Activated naive CD4-positive, alpha-beta T cell treated with anti-CD3 and anti-CD28 coated beads, Interleukin-2, amount 10 ng/mL, durations not matched to agents 7 days and 5 days (primary cell): ENCODE data around the gene GFI1B.
"Not testable (repeated sequence)": the region's sequence is repeated elsewhere in the genome, so short reads cannot be mapped to it uniquely, and the experiment has no call there.

ENCODE experiments used
- CTCF ChIA-PET: fragments of 350-600 bp; sonication (Branson Sonifier 250); formaldehyde crosslinking; loops from one replicate; lab custom pipeline; 2021; ENCODE audit warnings: antibody characterized with exemption; lab: Charles Lee
- DNase-seq: peaks from one replicate; pipeline ENCODE4 v3.0.0-alpha.2; 2020
- H3K27ac Mint-ChIP-seq: one replicate; pipeline ENCODE4 v1.8.0; 2021; ENCODE audit warnings: mild to moderate bottlenecking, moderate library complexity, mixed read lengths
- H3K27me3 Mint-ChIP-seq: one replicate; pipeline ENCODE4 v1.8.0; 2021; ENCODE audit warnings: mild to moderate bottlenecking, mixed read lengths
- H3K36me3 Mint-ChIP-seq: one replicate; pipeline ENCODE4 v1.8.0; 2021; ENCODE audit warnings: mixed read lengths
- H3K4me1 Mint-ChIP-seq: one replicate; pipeline ENCODE4 v1.8.0; 2021; ENCODE audit warnings: mixed read lengths
- H3K4me3 Mint-ChIP-seq: one replicate; pipeline ENCODE4 v1.8.0; 2021; ENCODE audit warnings: mild to moderate bottlenecking, moderate library complexity, mixed read lengths
- H3K9me3 Mint-ChIP-seq: one replicate; pipeline ENCODE4 v1.8.0; 2021; ENCODE audit warnings: mixed read lengths

The GFI1B gene

GRCh38 chr9:133029994-133030316, 51.5 kb downstream of the GFI1B start:
- H3K27me3 Mint-ChIP-seq, result peaks cover 4% of the 10 kb centered on the region
- no peak for DNase-seq
- peak overlapping the region; percentile 92 for H3K27ac Mint-ChIP-seq
- CTCF ChIA-PET, result interaction anchor here (2.4 to 4.3 kb wide), 4 partner anchors 8 to 117 kb away, joined by 11 to 27 read pairs (median 16); no protein-coding TSS in a partner anchor
- peaks cover 69% of the 10 kb centered on the region for H3K4me1 Mint-ChIP-seq
- peak overlapping the region; percentile 96 for H3K4me3 Mint-ChIP-seq
- H3K36me3 Mint-ChIP-seq, result peaks cover 19% of the 10 kb centered on the region
- peaks cover 3% of the 10 kb centered on the region for H3K9me3 Mint-ChIP-seq

GRCh38 chr9:133030317-133031129, 52.0 kb downstream of the GFI1B start, which contains the start of gene GTF3C5:
Gene GTF3C5 (plus strand): TSS chr9:133030997. CDS start chr9:133031012, 15 bp downstream.
- CTCF ChIA-PET, result interaction anchor here (0.6 to 4.3 kb wide), 6 partner anchors 8 to 1134 kb away, joined by 3 to 27 read pairs (median 12); partner anchors contain the start of gene RNU6ATAC
- H3K36me3 Mint-ChIP-seq, result peaks cover 19% of the 10 kb centered on the region
- peaks cover 69% of the 10 kb centered on the region for H3K4me1 Mint-ChIP-seq
- peak within 1 kb of the TSS; percentile 92 for H3K27ac Mint-ChIP-seq
- peaks cover 3% of the 10 kb centered on the region for H3K9me3 Mint-ChIP-seq
- peak; percentile 95 for DNase-seq
- peaks cover 4% of the 10 kb centered on the region for H3K27me3 Mint-ChIP-seq
- peak within 1 kb of the TSS; percentile 96 for H3K4me3 Mint-ChIP-seq

GRCh38 chr9:133031130-133031422, 52.6 kb downstream of the GFI1B start:
- Mint-ChIP-seq H3K36me3 (peaks cover 20% of the 10 kb centered on the region), H3K27me3 (peaks cover 4% of the 10 kb centered on the region), H3K4me1 (peaks cover 69% of the 10 kb centered on the region), H3K4me3 (peak overlapping the region; percentile 96), H3K9me3 (peaks cover 3% of the 10 kb centered on the region), H3K27ac (peak overlapping the region; percentile 92)
- no peak for DNase-seq
- CTCF ChIA-PET, result interaction anchor here (0.8 to 4.3 kb wide), 5 partner anchors 9 to 116 kb away, joined by 4 to 27 read pairs (median 14); no protein-coding TSS in a partner anchor

- H3K36me3 Mint-ChIP-seq, result peaks cover 22% of the 10 kb centered on the region
- peaks cover 3% of the 10 kb centered on the region for H3K9me3 Mint-ChIP-seq
- no peak for DNase-seq
- H3K27me3 Mint-ChIP-seq, result peaks cover 4% of the 10 kb centered on the region
- CTCF ChIA-PET, result interaction anchor here (0.8 to 4.3 kb wide), 5 partner anchors 9 to 116 kb away, joined by 4 to 27 read pairs (median 14); no protein-coding TSS in a partner anchor
- peak overlapping the region; percentile 92 for H3K27ac Mint-ChIP-seq
- peak overlapping the region; percentile 96 for H3K4me3 Mint-ChIP-seq
- peaks cover 69% of the 10 kb centered on the region for H3K4me1 Mint-ChIP-seq
These were observed 53.0 kb downstream of the GFI1B start for GRCh38 chr9:133031496-133031911.

GRCh38 chr9:133032171-133032570, 53.7 kb downstream of the GFI1B start:
- Mint-ChIP-seq H3K36me3 (peaks cover 22% of the 10 kb centered on the region), H3K27me3 (peaks cover 1% of the 10 kb centered on the region), H3K4me3 (peak overlapping the region; percentile 96), H3K4me1 (peaks cover 68% of the 10 kb centered on the region), H3K9me3 (peaks cover 3% of the 10 kb centered on the region), H3K27ac (peak overlapping the region; percentile 92)
- DNase-seq, result no peak
- CTCF ChIA-PET, result interaction anchor here (0.8 to 4.3 kb wide), 5 partner anchors 9 to 156 kb away, joined by 3 to 27 read pairs (median 14); no protein-coding TSS in a partner anchor

GRCh38 chr9:133035669-133036068, 57.2 kb downstream of the GFI1B start:
- CTCF ChIA-PET, result interaction anchor here (1.1 to 1.8 kb wide), 2 partner anchors 13 to 108 kb away, joined by 5 to 6 read pairs; no protein-coding TSS in a partner anchor
- DNase-seq, result no peak

GRCh38 chr9:133037775-133038515, 59.5 kb downstream of the GFI1B start:
- Mint-ChIP-seq H3K36me3 (peaks cover 10% of the 10 kb centered on the region), H3K27ac (no peak overlapping the region)
- CTCF ChIA-PET, result interaction anchor here (2.0 kb wide), 1 partner anchor 109 kb away, joined by 10 read pairs; no protein-coding TSS in a partner anchor

More at GRCh38 chr9:133035669-133036068, 57.2 kb downstream of the GFI1B start:
- peaks cover 20% of the 10 kb centered on the region for H3K36me3 Mint-ChIP-seq
- H3K27me3 Mint-ChIP-seq, result no peaks in the 10 kb centered on the region
- H3K9me3 Mint-ChIP-seq, result peaks cover 3% of the 10 kb centered on the region
- no peak overlapping the region for H3K4me3 Mint-ChIP-seq
- no peak overlapping the region for H3K27ac Mint-ChIP-seq
- H3K4me1 Mint-ChIP-seq, result peaks cover 43% of the 10 kb centered on the region

GRCh38 chr9:133040892-133041479, 62.5 kb downstream of the GFI1B start:
- CTCF ChIA-PET, result interaction anchor here (0.8 to 4.2 kb wide), 9 partner anchors 10 to 113 kb away, joined by 4 to 39 read pairs (median 5); partner anchors contain the start of gene GTF3C5
- H3K4me1 Mint-ChIP-seq, H3K4me3 Mint-ChIP-seq, H3K9me3 Mint-ChIP-seq, H3K27me3 Mint-ChIP-seq, H3K27ac Mint-ChIP-seq: not testable (repeated sequence)
- DNase-seq, result peak; percentile 67
- peaks cover 30% of the 10 kb centered on the region for H3K36me3 Mint-ChIP-seq

More at GRCh38 chr9:133037775-133038515, 59.5 kb downstream of the GFI1B start:
- no peak for DNase-seq
- Mint-ChIP-seq H3K4me1 (peaks cover 20% of the 10 kb centered on the region), H3K27me3 (no peaks in the 10 kb centered on the region), H3K4me3 (no peak overlapping the region), H3K9me3 (no peaks in the 10 kb centered on the region)
